Measurements from ENCODE around the gene DCST1.
"Not testable (repeated sequence)": the region's sequence is repeated elsewhere in the genome, so short reads cannot be mapped to it uniquely, and the experiment has no call there.

Gene DCST1, protein sequence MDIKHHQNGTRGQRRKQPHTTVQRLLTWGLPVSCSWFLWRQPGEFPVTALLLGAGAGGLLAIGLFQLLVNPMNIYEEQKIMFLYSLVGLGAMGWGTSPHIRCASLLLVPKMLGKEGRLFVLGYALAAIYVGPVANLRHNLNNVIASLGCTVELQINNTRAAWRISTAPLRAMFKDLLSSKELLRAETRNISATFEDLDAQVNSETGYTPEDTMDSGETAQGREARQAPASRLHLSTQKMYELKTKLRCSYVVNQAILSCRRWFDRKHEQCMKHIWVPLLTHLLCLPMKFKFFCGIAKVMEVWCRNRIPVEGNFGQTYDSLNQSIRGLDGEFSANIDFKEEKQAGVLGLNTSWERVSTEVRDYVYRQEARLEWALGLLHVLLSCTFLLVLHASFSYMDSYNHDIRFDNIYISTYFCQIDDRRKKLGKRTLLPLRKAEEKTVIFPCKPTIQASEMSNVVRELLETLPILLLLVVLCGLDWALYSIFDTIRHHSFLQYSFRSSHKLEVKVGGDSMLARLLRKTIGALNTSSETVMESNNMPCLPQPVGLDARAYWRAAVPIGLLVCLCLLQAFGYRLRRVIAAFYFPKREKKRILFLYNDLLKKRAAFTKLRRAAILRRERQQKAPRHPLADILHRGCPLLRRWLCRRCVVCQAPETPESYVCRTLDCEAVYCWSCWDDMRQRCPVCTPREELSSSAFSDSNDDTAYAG

DNA sequence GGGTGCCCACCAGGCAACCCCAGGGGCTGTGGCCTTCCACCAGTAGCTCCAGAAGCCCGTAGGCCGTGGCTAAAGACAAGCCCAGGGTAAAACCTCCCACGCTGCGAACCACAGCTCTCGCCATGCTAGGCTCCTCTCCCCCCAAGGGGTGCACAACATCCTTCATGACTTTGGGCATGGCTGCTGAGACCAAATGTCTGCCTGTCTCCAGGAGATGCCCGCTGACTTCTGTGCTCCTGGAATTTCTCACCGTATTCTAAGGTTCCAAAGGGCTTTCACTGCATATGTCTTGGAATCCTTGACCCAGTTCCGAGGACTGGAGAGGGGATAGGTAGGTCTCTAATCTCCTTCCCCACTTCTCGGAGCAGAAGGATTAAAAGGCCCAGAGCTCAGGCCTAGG lies at the start of gene DCST1, which contains the start of gene DCST2:
Gene DCST1, plus strand, starts transcription at position 301 of the 400 bp plus-strand sequence. CDS start 213 bp downstream, outside the sequence.
Gene DCST2, minus strand, starts transcription at position 258 of the 400 bp plus-strand sequence. Its CDS starts 80 bp downstream, at position 178.
- no peak for DNase-seq (ENCODE audit: low read depth, low spot score)
- Histone ChIP-seq H3K9me3 (ENCODE audit: insufficient read depth, low read length) (no peaks in the 10 kb centered on the region), H3K4me3 (ENCODE audit: insufficient read length, low read depth) (no peak within 1 kb of the TSS), H3K27me3 (ENCODE audit: insufficient read depth, insufficient read length) (no peaks in the 10 kb centered on the region), H3K36me3 (ENCODE audit: insufficient read depth, insufficient read length, low read length) (no peaks in the 10 kb centered on the region), H3K9ac (ENCODE audit: insufficient read length, low read depth) (no peak within 1 kb of the TSS), H3K4me1 (ENCODE audit: insufficient read depth, insufficient read length) (peaks cover 7% of the 10 kb centered on the region)
- TF ChIP-seq SUZ12 (IDR thresholded peaks at IDR 0.05; ENCODE audit: extremely low read depth, insufficient read depth, insufficient read length), result no peak
- no peak for TF ChIP-seq ZNF274 (IDR thresholded peaks at IDR 0.05; ENCODE audit: low read depth, low read length)
- TF ChIP-seq YY1 (IDR thresholded peaks at IDR 0.05; ENCODE audit: insufficient read depth, insufficient read length), result no peak

DNA sequence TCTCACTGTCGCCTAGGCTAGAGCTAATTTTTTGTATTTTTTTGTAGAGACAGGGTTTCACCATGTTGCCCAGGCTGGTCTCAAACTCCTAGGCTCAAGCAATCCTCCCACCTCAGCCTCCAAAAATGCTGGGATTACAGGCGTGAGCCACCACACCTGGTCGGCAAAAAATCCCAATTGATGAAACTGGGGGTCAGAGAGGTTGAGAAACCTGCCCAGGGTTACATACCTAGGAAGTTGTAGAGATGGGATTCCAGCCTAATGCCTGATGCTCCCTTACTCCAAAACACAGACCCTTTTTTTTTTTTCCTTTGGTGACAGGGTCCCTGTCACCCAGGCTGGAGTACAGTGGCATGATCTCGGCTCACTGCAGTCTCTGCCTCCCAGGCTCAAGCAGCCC lies 46.9 kb upstream of the DCST1 start:
- H3K36me3 ChIP-seq (ENCODE audit: insufficient read depth, insufficient read length, low read length), result peaks cover 64% of the 10 kb centered on the region
- H3K4me1 ChIP-seq (ENCODE audit: insufficient read depth, insufficient read length); H3K9ac ChIP-seq (ENCODE audit: insufficient read length, low read depth); DNase-seq (ENCODE audit: low read depth, low spot score); H3K9me3 ChIP-seq (ENCODE audit: insufficient read depth, low read length); H3K27me3 ChIP-seq (ENCODE audit: insufficient read depth, insufficient read length); H3K4me3 ChIP-seq (ENCODE audit: insufficient read length, low read depth): not testable (repeated sequence)

DNA sequence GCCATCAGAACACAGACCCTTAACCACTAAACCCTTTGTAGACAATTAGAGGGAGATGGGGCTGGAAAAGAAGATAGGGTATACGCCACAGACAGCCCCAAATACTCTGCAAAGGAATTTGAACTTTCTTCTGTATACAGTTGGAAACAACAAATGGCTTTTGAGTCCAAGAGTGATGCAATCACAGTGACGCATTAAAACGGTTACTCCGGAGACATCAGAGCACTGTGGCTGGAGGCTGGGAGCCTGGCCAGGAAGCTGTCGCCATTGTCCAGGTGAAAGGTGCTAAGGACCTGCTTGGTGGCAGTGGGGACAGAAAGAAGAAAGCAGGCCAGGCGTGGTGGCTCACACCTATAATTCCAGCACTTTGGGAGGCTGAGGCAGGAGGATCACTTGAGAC lies 46.3 kb upstream of the DCST1 start:
- Histone ChIP-seq H3K27me3 (ENCODE audit: insufficient read depth, insufficient read length) (no peaks in the 10 kb centered on the region), H3K4me1 (ENCODE audit: insufficient read depth, insufficient read length) (peaks cover 9% of the 10 kb centered on the region), H3K9me3 (ENCODE audit: insufficient read depth, low read length) (no peaks in the 10 kb centered on the region), H3K36me3 (ENCODE audit: insufficient read depth, insufficient read length, low read length) (peaks cover 65% of the 10 kb centered on the region), H3K9ac (ENCODE audit: insufficient read length, low read depth) (no peak overlapping the region), H3K4me3 (ENCODE audit: insufficient read length, low read depth) (no peak overlapping the region)
- no peak for TF ChIP-seq YY1 (IDR thresholded peaks at IDR 0.05; ENCODE audit: insufficient read depth, insufficient read length)
- TF ChIP-seq SUZ12 (IDR thresholded peaks at IDR 0.05; ENCODE audit: extremely low read depth, insufficient read depth, insufficient read length), result no peak
- TF ChIP-seq ZNF274 (IDR thresholded peaks at IDR 0.05; ENCODE audit: low read depth, low read length), result no peak
- no peak for DNase-seq (ENCODE audit: low read depth, low spot score)

DNA sequence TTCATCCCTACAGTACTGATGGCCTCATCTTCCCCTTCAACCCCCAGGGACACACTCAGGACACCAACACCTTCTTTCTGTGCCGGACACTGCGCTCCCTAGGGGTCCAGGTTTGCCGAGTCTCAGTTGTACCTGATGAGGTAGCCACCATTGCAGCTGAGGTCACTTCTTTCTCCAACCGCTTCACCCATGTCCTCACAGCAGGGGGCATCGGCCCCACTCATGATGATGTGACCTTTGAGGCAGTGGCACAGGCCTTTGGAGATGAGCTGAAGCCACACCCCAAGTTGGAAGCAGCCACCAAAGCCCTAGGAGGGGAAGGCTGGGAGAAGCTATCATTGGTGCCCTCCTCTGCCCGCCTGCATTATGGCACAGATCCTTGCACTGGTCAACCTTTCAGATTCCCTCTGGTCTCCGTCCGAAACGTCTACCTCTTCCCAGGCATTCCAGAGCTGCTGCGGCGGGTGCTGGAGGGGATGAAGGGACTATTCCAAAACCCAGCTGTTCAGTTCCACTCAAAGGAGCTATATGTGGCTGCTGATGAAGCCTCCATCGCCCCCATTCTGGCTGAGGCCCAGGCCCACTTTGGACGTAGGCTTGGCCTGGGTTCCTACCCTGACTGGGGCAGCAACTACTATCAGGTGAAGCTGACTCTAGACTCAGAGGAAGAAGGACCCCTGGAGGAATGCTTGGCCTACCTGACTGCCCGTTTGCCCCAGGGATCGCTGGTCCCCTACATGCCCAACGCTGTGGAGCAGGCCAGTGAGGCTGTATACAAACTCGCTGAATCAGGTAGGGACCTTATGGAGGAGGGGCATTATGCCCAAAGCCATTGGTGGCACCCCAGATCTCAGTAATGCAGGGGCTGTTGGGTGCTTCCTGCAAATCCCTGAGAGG lies 45.3 kb upstream of the DCST1 start:
- no peaks in the 10 kb centered on the region for H3K27me3 ChIP-seq (ENCODE audit: insufficient read depth, insufficient read length)
- no peaks in the 10 kb centered on the region for H3K9me3 ChIP-seq (ENCODE audit: insufficient read depth, low read length)
- TF ChIP-seq ZNF274 (IDR thresholded peaks at IDR 0.05; ENCODE audit: low read depth, low read length) (no peak), SUZ12 (IDR thresholded peaks at IDR 0.05; ENCODE audit: extremely low read depth, insufficient read depth, insufficient read length) (no peak), YY1 (IDR thresholded peaks at IDR 0.05; ENCODE audit: insufficient read depth, insufficient read length) (no peak)
- H3K4me3 ChIP-seq (ENCODE audit: insufficient read length, low read depth), result no peak overlapping the region
- H3K9ac ChIP-seq (ENCODE audit: insufficient read length, low read depth), result no peak overlapping the region
- H3K4me1 ChIP-seq (ENCODE audit: insufficient read depth, insufficient read length), result peaks cover 13% of the 10 kb centered on the region
- peaks cover 74% of the 10 kb centered on the region for H3K36me3 ChIP-seq (ENCODE audit: insufficient read depth, insufficient read length, low read length)
- no peak for DNase-seq (ENCODE audit: low read depth, low spot score)

DNA sequence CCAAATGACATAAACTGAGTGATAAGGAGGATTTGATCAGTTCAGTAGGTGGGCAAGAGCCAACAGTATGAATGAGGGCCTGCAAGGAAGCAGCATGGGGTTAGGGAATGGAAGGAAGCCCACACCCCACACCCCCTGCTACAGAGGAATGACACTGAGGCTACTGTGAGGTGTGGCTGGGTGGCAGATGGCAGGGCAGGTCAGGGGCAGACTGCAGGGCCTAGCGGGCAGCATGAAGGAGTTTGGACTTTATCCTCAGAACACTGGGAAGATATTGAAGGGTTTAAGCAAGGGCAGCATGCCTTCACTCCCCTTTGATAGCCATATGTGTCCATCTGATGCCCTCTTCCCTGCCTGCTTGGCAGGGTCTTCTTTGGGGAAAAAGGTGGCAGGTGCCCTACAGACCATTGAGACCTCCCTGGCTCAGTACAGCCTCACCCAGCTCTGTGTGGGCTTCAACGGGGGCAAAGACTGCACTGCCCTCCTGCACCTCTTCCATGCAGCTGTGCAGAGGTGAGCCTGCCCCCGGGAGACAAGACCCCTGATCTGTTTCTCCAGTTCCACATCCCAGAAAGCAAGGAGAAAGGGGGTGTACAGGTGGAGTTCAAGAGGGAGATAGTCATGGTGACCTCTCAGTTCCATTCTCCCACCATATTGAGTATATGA lies 44.3 kb upstream of the DCST1 start:
- H3K36me3 ChIP-seq (ENCODE audit: insufficient read depth, insufficient read length, low read length), result peaks cover 84% of the 10 kb centered on the region
- no peaks in the 10 kb centered on the region for H3K9me3 ChIP-seq (ENCODE audit: insufficient read depth, low read length)
- TF ChIP-seq SUZ12 (IDR thresholded peaks at IDR 0.05; ENCODE audit: extremely low read depth, insufficient read depth, insufficient read length), result no peak
- no peak for TF ChIP-seq ZNF274 (IDR thresholded peaks at IDR 0.05; ENCODE audit: low read depth, low read length)
- TF ChIP-seq YY1 (IDR thresholded peaks at IDR 0.05; ENCODE audit: insufficient read depth, insufficient read length), result no peak
- no peak for DNase-seq (ENCODE audit: low read depth, low spot score)
- H3K4me1 ChIP-seq (ENCODE audit: insufficient read depth, insufficient read length), result peaks cover 19% of the 10 kb centered on the region
- H3K27me3 ChIP-seq (ENCODE audit: insufficient read depth, insufficient read length), result no peaks in the 10 kb centered on the region
- no peak overlapping the region for H3K4me3 ChIP-seq (ENCODE audit: insufficient read length, low read depth)
- H3K9ac ChIP-seq (ENCODE audit: insufficient read length, low read depth), result no peak overlapping the region

DNA sequence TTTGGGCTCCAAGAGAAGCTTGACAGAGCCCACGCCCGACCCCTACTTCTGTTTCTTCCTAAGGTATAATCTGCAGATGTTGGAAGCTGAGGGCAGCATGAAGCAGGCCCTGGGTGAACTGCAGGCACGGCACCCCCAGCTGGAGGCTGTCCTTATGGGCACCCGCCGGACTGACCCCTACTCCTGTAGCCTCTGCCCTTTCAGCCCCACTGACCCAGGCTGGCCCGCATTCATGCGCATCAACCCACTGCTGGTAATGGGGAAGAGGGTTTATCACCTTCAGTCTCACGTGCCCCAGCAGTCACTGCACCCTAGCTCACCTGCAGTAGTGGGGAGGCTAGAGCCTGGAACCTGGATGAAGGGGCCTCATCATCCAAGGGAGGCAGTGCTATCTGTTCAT lies 43.3 kb upstream of the DCST1 start:
- Histone ChIP-seq H3K9ac (ENCODE audit: insufficient read length, low read depth) (no peak overlapping the region), H3K36me3 (ENCODE audit: insufficient read depth, insufficient read length, low read length) (peaks cover 77% of the 10 kb centered on the region), H3K9me3 (ENCODE audit: insufficient read depth, low read length) (no peaks in the 10 kb centered on the region), H3K27me3 (ENCODE audit: insufficient read depth, insufficient read length) (no peaks in the 10 kb centered on the region), H3K4me3 (ENCODE audit: insufficient read length, low read depth) (no peak overlapping the region), H3K4me1 (ENCODE audit: insufficient read depth, insufficient read length) (peaks cover 23% of the 10 kb centered on the region)
- TF ChIP-seq YY1 (IDR thresholded peaks at IDR 0.05; ENCODE audit: insufficient read depth, insufficient read length), result no peak
- no peak for TF ChIP-seq SUZ12 (IDR thresholded peaks at IDR 0.05; ENCODE audit: extremely low read depth, insufficient read depth, insufficient read length)
- no peak for TF ChIP-seq ZNF274 (IDR thresholded peaks at IDR 0.05; ENCODE audit: low read depth, low read length)
- DNase-seq (ENCODE audit: low read depth, low spot score), result no peak
